ENCODE data around the gene KIF3B. TPM values are rescaled to one million over a fixed set of nuclear protein-coding genes. Genes with fewer than 3 reads are reported as not detected.

KIF3B gene
- total and polyA plus RNA-seq, 2 of the 13 experiments (the other 11 are each of a cell fraction or from before 2014, with no cell fraction given) = 23.6 to 28.8 TPM

- TF ChIP-seq ZBTB49 (CRISPR knock-in tag; IDR thresholded peaks at IDR 0.05; ENCODE audit: borderline replicate concordance) = peak; percentile 83; the same call in 1 of the 2 replicates
- 0 out of 2 replicates have a peak, but pooled peaks have one; percentile 42 for TF ChIP-seq MXD3 (CRISPR knock-in tag; IDR thresholded peaks at IDR 0.05)
- 0 out of 2 replicates have a peak, but pooled peaks have one; percentile 16 for TF ChIP-seq ZBED4 (CRISPR knock-in tag; IDR thresholded peaks at IDR 0.05; ENCODE audit: borderline replicate concordance)
- TF ChIP-seq HNRNPK (IDR thresholded peaks at IDR 0.05; ENCODE audit: low read depth, low read length, poor library complexity, severe bottlenecking) = peak; percentile 75
- no peak; the same call in 1 of the 2 replicates for TF ChIP-seq FOXA3 (CRISPR knock-in tag; IDR thresholded peaks at IDR 0.05)
- peak; percentile 73 for TF ChIP-seq MEF2D (CRISPR knock-in tag; IDR thresholded peaks at IDR 0.05)
- peak in 1 of 2 experiments; percentile 59; a peak in 1 of 4 replicates for TF ChIP-seq EP300 (IDR thresholded peaks at IDR 0.05; ENCODE audit: low read depth in 2 of 2, low read length in 2 of 2)
- TF ChIP-seq EP300 (CRISPR knock-in tag; IDR thresholded peaks at IDR 0.05; ENCODE audit: borderline replicate concordance) = peak; percentile 36; the same call in 1 of the 2 replicates
- TF ChIP-seq SMAD9 (CRISPR knock-in tag; IDR thresholded peaks at IDR 0.05) = 0 out of 2 replicates have a peak, but pooled peaks have one; percentile 70
- TF ChIP-seq HOXA3 (CRISPR knock-in tag; IDR thresholded peaks at IDR 0.05) = no peak; the same call in none of the 2 replicates
- no peak for TF ChIP-seq ZNF333 (CRISPR knock-in tag; IDR thresholded peaks at IDR 0.05; ENCODE audit: borderline replicate concordance)
- TF ChIP-seq ZNF326 (CRISPR knock-in tag; IDR thresholded peaks at IDR 0.05; ENCODE audit: borderline replicate concordance) = no peak
- TF ChIP-seq ZNF772 (CRISPR knock-in tag; IDR thresholded peaks at IDR 0.05) = peak; percentile 83
- 0 out of 2 replicates have a peak, but pooled peaks have one; percentile 32 for TF ChIP-seq THAP7 (CRISPR knock-in tag; IDR thresholded peaks at IDR 0.05)
- no peak for TF ChIP-seq HOMEZ (CRISPR knock-in tag; IDR thresholded peaks at IDR 0.05; ENCODE audit: low read depth)
- TF ChIP-seq ZNF382 (CRISPR knock-in tag; IDR thresholded peaks at IDR 0.05; ENCODE audit: borderline replicate concordance) = no peak
- peak; percentile 88; the same call in 1 of the 2 replicates for TF ChIP-seq NRL (CRISPR knock-in tag; IDR thresholded peaks at IDR 0.05; ENCODE audit: borderline replicate concordance)
- no peak for TF ChIP-seq ATF1 (CRISPR knock-in tag; IDR thresholded peaks at IDR 0.05)
- peak; percentile 87; the same call in 1 of the 2 replicates for TF ChIP-seq ZNF780A (CRISPR knock-in tag; IDR thresholded peaks at IDR 0.05)
Observed at GRCh38 chr20:32358883-32359632, 81.6 kb downstream of the KIF3B start (continued).
